HFFc6 (cell line): ENCODE results near the gene PHYH. TPM values are rescaled to one million over a fixed set of nuclear protein-coding genes. Genes with fewer than 3 reads are reported as not detected.

Experiments used
- DNase-seq: peaks from one replicate; pipeline ENCODE4 v3.0.0-alpha.2; 2018
- H3K27ac Mint-ChIP-seq: 2 replicates; pipeline ENCODE4 v1.8.0; 2020; ENCODE audit warnings: mild to moderate bottlenecking, mixed read lengths
- H3K27me3 Mint-ChIP-seq: 2 replicates; pipeline ENCODE4 v1.8.0; 2021; ENCODE audit warnings: mild to moderate bottlenecking, moderate library complexity, mixed read lengths; ENCODE audit not compliant: insufficient read depth
- H3K36me3 Mint-ChIP-seq: 2 replicates; pipeline ENCODE4 v1.8.0; 2021; ENCODE audit warnings: low read depth, mixed read lengths
- H3K4me1 Mint-ChIP-seq: 2 replicates; pipeline ENCODE4 v1.8.0; 2020; ENCODE audit warnings: low read depth, mixed read lengths
- H3K4me3 Mint-ChIP-seq: 2 replicates; pipeline ENCODE4 v1.8.0; 2020; ENCODE audit warnings: mild to moderate bottlenecking, moderate library complexity, mixed read lengths
- H3K9me3 Mint-ChIP-seq: 2 replicates; pipeline ENCODE4 v1.8.0; 2020; ENCODE audit warnings: mild to moderate bottlenecking, mixed read lengths
- CTCF ChIP-seq: fragments of 200-600 bp; sonication (generic); IDR thresholded peaks from 2 replicates; pipeline ENCODE4 v1.5.0; 2021; ENCODE audit warnings: antibody characterized with exemption, mild to moderate bottlenecking
- total RNA-seq, 6 experiments: library from RNA; stranded (reverse); fragmentation: NEBNext Ultra II Directional; extraction: Animal tissue kit (Norgen Biotek cat#: 25700); gene quantifications; 2 replicates in 1 of 6; 3 replicates in 5 of 6; pipeline ENCODE4 v1.2.3, GENCODE V29; 2021

PHYH gene
- total RNA-seq, 6 experiments from 2014 or later = 17.2 to 20.3 (median 17.6) TPM

GRCh38 chr10:13233358-13233757 is 66.5 kb downstream of the PHYH start:
- DNase-seq = no peak
- H3K4me1 Mint-ChIP-seq = no peaks in the 10 kb centered on the region
- no peaks in the 10 kb centered on the region for H3K36me3 Mint-ChIP-seq
- no peak for TF ChIP-seq CTCF
- H3K27me3 Mint-ChIP-seq = peaks cover 26% of the 10 kb centered on the region
- H3K27ac Mint-ChIP-seq = no peak overlapping the region
- no peak overlapping the region for H3K4me3 Mint-ChIP-seq
- no peaks in the 10 kb centered on the region for H3K9me3 Mint-ChIP-seq

- Mint-ChIP-seq H3K27me3 (peaks cover 23% of the 10 kb centered on the region), H3K36me3 (no peaks in the 10 kb centered on the region), H3K4me3 (no peak overlapping the region), H3K27ac (no peak overlapping the region), H3K9me3 (no peaks in the 10 kb centered on the region), H3K4me1 (no peaks in the 10 kb centered on the region)
- no peak for TF ChIP-seq CTCF
- DNase-seq = no peak
Observed at GRCh38 chr10:13231808-13232207, 68.1 kb downstream of the PHYH start.

- H3K36me3 Mint-ChIP-seq = no peaks in the 10 kb centered on the region
- no peak for TF ChIP-seq CTCF
- no peak overlapping the region for H3K27ac Mint-ChIP-seq
- DNase-seq = no peak
- no peak overlapping the region for H3K4me3 Mint-ChIP-seq
- H3K9me3 Mint-ChIP-seq = no peaks in the 10 kb centered on the region
- H3K4me1 Mint-ChIP-seq = no peaks in the 10 kb centered on the region
- H3K27me3 Mint-ChIP-seq = peaks cover 23% of the 10 kb centered on the region
Observed at GRCh38 chr10:13231190-13231589, 68.7 kb downstream of the PHYH start.

Other genes starting within 250 kb of the PHYH start
- gene OPTN, start 199.9 kb downstream of the PHYH start, total RNA-seq = 10 to 100 TPM; 79.9 to 90.3 (median 83.0) TPM
- gene MCM10, start 138.5 kb downstream of the PHYH start, total RNA-seq = 10 to 100 TPM in 5 of 6 experiments, 1 to 10 TPM in 1; 8.3 to 18.4 (median 15.7) TPM
- not detected for gene UCMA, start 65.7 kb downstream of the PHYH start, total RNA-seq
- 10 to 100 TPM; 34.1 to 49.3 (median 40.5) TPM for gene SEPHS1, start 48.2 kb upstream of the PHYH start, total RNA-seq
- 1 to 10 TPM in 2 of 6 experiments, under 1 TPM in 4; 0.14 to 2.0 (median 0.49) TPM for gene BEND7, start 228.9 kb upstream of the PHYH start, total RNA-seq